Stimulated activated CD4-positive, alpha-beta T cell treated with anti-CD3 and anti-CD28 coated beads, Interleukin-4, amount 100 ng/mL, for 1 hour (primary cell): ENCODE data around the gene SSR4.

Source experiments
- DNase-seq: peaks from one replicate; pipeline ENCODE4 v3.0.0-alpha.2; 2020

SSR4 gene

DNA sequence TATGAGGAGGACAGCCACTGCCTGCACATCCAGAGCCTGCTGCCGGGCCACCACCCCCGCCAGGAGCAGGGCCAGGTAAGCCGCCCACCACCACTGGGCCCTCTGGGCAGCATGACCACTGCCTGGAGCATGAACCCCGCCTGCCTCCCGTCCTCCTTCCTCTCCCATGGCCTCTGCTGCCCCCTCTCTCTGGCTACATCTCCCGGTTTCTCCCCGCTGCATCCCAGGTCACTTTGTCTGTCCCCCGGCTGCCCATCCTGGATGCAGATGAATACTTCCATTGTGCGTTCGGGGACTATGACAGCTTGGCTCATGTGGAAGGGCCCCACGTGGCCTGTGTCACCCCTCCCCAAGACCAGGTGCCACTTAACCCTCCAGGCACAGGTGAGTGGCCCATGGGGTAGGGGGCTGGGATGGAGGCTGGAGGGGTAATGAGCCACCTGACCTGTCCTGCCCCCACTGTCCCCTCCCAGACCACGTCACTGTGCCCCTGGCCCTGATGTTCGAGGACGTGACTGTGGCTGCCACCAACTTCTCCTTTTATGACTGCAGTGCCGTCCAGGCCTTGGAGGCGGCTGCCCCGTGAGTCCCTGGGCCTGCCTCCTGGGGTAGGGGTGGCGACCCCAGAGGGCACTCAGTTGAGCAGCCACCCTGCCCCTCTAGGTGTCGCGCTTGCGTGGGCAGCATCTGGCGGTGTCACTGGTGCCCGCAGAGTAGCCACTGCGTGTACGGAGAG is 24.4 kb upstream of the SSR4 start:
- DNase-seq = no peak

DNA sequence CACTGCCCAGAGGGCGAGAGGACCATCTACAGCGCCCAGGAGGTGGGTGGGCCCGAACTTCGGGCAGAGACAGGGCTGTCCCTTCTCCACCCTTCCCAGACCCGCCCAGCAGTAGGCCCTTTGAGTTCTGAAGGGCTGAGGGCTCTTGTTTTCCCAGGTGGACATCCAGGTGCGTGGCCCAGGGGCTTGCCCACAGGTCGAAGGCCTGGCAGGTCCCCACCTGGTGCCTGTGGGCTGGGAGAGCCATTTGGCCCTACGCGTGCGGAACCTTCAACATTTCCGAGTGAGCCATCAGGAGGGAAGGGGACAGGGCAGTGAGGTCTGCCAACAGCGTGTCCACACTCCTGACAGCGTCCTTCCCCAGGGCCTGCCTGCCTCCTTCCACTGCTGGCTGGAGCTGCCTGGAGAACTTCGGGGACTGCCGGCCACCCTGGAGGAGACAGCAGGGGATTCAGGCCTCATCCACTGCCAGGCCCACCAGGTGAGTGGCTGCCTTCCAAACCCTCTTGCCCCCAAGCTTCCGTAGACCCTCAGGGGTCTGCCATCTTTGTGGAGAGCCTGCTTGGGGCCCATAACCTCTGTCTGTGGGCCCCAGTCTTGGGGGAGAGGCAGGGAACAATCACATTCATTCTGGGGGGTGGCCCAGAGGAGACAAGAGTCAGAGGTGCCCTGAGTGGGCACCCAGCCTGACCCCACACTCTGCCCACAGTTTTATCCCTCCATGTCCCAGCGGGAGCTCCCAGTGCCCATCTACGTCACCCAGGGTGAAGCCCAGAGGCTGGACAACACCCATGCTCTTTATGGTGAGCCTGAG is 23.7 kb upstream of the SSR4 start:
- DNase-seq = no peak

DNA sequence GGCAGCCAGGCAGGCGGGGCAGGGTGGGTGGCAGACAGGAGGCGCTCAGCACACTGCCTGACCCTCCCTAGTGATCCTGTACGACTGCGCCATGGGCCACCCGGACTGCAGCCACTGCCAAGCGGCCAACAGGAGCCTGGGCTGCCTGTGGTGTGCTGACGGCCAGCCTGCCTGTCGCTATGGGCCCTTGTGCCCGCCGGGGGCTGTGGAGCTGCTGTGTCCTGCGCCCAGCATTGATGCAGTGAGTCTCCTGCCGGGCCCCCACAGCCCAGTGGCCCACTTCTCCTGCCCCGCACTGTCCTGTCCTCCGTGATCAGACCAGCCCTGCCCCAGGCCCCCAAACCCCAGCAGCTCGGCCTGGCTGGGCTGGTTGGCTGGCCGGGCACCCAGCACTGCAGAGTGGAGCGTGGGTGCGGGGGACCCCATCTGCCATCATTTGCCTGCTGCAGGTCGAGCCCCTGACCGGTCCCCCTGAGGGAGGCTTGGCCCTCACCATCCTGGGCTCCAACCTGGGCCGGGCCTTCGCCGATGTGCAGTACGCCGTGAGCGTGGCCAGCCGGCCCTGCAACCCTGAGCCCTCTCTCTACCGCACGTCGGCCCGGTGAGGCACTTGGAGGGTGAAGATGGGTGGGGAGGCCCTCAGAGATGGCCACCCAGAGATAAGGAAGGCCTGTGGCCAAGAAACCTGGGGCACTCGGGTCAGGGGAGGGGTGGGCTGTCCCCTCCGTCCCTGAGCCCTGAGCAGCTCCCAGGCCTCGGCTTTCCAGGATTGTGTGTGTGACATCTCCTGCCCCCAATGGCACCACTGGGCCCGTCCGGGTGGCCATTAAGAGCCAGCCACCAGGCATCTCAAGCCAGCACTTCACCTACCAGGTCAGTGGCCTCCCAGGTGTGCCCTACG is 22.8 kb upstream of the SSR4 start:
- no peak for DNase-seq

DNA sequence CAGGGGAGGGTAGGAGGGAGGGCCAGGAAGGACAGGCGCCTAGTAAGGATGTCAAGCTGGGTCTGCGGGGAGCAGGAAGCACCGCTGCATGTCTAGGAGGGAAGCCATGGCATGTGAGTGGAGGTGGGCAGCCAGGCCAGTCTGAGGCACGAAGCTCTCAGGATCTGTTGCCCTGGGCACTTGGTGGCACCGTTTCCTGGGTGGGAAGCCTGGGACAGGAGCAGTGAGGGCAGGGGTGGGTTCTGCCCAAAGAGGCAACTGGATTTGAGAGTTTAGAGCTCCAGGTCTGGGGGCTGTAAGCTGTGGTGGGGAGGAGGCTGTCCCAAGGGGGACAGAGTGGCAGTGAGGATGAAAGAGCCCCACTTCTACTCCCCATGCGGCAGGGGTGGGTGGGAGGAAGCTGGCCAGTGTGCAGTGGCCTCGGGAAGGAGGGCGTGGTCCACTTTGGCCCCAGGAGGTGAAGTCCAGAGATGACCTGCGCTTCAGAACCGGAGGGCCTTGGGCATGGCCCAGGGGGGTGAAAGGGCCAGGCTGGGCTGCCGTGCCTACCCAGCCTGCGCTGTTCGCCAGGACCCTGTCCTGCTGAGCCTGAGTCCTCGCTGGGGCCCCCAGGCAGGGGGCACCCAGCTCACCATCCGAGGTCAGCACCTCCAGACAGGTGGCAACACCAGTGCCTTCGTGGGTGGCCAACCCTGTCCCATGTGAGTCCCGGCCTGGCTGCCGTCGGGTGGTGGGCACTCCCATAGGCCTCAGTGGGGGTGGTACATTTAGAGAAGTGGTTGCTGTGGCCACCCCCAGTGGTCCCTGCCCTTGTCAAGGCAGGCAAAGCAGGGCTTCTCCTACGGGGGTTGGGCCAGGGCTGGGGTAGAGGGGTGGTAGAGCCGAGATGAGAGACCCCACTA is 21.9 kb upstream of the SSR4 start:
- DNase-seq = no peak

DNA sequence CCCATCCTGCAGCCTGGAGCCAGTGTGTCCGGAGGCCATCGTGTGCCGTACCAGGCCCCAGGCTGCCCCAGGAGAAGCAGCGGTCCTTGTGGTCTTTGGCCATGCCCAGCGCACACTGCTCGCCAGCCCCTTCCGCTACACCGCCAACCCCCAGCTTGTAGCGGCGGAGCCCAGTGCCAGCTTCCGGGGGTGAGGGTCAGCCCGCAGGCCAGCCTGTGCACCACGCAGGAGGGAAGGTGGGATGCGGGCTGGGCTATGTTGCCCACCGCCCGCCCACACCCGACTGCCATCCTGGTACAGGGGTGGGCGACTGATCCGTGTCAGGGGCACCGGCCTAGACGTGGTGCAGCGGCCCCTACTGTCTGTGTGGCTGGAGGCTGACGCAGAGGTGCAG is 21.3 kb upstream of the SSR4 start:
- DNase-seq = no peak

DNA sequence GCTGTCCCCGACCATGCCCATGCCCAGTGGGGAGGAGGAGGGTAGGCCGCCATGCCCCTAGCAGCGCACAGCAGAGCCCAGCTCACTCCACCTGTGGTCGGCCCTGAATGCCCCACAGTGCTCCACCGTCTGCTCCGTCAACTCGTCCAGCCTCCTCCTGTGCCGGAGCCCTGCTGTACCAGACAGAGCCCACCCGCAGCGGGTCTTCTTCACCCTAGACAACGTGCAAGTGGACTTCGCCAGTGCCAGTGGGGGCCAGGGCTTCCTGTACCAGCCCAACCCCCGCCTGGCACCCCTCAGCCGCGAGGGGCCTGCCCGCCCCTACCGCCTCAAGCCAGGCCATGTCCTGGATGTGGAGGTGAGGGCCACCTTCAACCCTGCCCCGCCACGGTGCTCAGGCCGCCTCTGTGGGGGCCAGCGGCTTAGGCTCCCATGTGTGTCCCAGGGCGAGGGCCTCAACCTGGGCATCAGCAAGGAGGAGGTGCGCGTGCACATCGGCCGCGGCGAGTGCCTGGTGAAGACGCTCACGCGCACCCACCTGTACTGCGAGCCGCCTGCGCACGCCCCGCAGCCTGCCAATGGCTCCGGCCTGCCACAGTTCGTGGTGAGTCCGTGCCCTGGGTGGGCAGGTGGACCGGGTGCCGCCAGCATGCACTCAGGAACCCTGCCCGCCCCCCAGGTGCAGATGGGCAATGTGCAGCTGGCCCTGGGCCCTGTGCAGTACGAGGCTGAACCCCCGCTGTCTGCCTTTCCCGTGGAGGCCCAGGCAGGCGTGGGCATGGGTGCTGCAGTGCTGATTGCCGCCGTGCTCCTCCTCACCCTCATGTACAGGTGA is 20.5 kb upstream of the SSR4 start:
- DNase-seq = no peak

DNA sequence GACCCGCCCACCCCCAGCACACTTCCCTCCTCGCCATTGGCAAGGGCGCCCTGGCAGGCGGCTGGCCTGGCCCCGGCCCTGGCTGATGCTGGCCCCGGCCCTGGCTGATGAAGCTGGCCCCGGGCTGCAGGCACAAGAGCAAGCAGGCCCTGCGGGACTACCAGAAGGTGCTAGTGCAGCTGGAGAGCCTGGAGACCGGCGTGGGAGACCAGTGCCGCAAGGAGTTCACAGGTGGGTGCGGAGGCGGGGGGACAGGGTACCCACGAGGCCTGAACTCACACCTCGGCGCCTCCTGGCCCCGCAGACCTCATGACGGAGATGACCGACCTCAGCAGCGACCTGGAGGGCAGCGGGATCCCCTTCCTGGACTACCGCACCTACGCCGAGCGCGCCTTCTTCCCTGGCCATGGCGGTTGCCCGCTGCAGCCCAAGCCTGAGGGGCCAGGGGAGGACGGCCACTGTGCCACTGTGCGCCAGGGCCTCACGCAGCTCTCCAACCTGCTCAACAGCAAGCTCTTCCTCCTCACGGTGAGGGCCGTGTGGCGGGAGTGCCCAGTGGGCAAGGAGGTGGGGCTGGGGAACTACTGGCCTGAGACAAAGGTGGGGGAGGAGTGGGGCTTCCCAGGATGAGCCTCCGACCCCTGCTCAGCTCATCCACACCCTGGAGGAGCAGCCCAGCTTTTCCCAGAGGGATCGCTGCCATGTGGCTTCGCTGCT is 19.7 kb upstream of the SSR4 start:
- no peak for DNase-seq

DNA sequence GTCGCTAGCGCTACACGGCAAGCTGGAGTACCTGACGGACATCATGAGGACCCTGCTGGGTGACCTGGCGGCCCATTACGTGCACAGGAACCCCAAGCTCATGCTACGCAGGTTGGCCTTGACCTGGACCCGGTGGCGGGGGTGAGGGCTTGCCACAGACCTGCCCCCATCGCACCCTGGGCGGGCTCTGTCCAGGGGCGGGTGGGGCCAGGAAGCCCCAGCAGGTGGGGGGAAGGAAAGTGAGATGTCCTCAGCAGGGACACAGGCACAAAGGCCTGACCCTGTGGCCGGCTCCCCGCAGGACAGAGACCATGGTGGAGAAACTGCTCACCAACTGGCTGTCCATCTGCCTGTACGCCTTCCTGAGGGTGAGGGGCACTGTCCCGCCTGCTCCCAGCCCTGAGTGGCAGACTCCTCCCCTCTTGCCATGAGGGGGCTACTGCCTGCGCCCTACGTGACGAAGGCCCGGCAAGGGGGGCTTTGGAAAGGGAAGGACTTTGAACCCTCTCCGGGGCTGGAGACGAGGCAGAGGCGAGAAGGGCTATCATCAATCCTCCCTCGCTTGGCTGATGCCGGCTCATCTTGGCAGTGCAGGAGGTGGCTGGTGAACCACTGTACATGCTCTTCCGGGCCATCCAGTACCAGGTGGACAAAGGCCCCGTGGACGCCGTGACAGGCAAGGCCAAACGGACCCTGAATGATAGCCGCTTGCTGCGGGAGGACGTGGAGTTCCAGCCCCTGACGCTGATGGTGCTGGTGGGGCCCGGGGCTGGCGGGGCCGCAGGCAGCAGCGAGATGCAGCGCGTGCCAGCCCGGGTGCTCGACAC is 19.0 kb upstream of the SSR4 start:
- no peak for DNase-seq

DNA sequence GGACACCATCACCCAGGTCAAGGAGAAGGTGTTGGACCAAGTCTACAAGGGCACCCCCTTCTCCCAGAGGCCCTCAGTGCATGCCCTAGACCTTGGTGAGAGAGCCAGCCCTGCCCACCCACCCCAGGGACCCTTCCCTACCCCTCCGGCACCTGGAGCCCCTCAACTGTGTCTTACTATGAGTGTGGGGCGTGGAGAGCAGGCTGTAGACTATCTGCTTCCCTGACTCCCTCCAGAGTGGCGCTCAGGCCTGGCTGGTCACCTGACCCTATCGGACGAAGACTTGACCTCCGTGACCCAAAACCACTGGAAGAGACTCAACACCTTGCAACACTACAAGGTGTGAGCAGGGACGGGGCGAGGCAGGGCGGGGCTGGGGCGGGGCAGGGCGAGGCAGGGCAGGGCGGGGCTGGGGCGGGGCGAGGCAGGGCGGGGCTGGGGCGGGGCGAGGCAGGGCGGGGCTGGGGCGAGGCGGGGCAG is 18.3 kb upstream of the SSR4 start:
- no peak for DNase-seq

DNA sequence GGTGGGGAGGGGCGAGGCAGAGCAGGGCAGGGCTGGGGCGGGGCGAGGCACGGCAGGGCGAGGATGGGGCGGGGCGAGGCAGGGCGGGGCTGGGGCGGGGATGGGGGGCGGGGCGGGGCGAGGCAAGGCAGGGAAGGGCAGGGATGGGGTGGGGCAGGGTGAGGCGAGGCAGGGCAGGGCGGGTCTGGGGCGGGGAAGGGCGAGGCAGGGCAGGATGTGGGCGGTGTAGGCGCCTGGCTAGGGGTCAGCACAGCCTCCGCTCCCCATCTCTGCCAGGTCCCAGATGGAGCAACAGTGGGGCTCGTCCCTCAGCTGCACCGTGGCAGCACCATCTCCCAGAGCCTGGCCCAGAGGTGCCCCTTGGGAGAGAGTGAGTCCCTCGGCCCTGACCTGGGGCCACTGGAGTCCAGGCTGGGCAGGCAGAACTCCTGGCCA is 17.8 kb upstream of the SSR4 start:
- no peak for DNase-seq

DNA sequence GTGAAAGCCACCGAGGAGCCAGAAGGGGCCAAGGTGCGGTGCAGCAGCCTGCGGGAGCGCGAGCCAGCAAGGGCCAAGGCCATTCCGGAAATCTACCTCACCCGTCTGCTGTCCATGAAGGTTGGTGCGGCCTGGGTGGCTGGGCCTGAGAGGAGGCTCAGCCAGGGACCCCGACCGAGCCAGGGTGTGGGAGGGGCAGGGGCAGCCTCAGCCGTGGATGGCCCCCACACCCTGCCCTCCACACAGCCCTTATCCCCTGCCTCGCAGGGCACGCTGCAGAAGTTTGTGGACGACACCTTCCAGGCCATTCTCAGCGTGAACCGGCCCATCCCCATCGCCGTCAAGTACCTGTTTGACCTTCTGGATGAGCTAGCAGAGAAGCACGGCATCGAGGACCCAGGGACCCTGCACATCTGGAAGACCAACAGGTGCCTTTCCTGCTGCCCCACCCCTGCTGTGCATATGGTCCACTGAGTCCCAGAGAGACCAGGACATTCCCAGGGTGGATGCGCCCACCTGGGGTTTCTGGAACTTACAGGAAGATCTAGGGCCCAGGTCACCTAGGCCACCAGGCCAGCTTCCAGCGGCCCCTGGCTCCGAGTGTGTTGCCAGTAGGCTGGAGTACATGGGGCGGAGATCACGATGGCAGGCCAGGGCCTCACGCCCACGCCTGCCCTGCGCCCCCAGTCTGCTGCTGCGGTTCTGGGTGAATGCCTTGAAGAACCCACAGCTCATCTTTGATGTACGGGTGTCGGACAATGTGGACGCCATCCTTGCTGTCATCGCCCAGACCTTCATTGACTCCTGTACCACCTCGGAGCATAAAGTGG is 17.0 kb upstream of the SSR4 start:
- no peak for DNase-seq

DNA sequence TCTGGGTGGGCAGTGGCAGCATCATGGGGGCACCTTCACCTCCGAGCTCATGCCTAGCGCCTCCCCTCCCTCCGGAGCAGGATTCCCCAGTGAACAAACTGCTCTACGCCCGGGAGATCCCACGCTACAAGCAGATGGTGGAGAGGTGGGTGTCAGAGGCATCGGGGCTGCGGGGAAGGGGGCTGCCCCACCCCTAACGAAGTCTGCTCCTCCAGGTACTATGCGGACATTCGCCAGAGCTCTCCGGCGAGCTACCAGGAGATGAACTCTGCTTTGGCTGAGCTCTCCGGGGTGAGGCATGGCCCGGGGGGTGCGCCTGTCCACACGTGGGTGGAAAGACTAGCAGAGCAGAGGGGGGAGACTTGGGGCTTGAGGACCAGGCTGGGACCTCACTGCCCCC is 16.3 kb upstream of the SSR4 start:
- DNase-seq = no peak

DNA sequence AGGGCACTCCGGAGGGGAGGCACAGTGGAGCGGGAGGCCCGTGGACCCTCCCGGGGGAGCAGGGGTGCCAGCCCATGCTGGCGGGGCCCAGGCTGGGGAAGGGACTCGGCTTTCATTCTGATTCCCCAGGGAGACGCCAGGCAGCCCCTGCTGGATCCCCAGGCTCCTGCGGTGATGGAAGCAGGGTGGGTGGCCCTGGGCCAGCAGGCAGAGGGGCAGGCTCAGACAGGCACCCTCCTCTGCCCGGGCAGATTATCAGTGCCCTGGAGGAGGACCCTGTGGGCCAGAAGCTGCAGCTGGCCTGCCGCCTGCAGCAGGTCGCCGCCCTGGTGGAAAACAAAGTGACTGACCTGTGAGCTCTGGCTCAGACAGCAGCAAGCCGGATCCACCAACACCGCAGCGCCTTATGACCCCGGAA is 15.8 kb upstream of the SSR4 start:
- no peak for DNase-seq

DNA sequence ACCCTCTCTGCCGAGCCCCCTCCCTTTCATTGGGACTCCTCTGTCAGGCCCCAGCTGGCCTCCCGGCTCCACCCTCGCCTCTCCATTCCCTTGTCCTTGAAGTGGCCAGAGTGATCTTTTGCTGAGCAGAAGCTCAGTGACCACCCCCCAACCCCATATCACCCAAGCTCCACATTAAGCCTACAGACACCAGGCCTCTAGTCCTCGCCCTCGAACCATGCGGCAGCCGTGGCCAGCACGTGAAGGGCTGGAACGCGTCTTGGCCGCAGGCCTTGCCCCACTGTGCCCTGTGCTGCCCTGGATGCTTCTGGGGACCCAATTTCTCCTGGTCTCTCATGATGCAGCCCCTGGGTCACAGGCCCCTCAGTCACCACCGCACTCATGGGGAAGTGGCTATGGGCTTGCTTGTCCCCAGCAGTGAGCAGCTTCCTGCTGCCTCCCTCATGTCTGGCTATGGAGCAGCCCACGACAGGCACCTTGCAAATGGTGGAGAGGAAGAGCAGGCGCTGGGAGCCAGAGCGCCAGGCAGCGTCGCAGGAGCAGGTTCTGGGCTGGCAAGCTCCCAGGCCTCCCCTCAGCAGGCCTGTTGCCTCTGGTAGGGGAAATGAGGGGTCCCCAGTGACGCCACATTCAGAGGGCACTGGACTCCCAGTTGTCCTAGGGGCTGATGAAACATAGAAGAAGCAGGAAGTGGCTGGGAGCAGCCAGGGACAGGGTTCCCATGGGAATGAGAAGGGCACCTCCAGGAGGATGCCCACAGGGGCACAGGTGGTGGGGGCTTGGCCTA is 14.4 kb upstream of the SSR4 start:
- no peak for DNase-seq

DNA sequence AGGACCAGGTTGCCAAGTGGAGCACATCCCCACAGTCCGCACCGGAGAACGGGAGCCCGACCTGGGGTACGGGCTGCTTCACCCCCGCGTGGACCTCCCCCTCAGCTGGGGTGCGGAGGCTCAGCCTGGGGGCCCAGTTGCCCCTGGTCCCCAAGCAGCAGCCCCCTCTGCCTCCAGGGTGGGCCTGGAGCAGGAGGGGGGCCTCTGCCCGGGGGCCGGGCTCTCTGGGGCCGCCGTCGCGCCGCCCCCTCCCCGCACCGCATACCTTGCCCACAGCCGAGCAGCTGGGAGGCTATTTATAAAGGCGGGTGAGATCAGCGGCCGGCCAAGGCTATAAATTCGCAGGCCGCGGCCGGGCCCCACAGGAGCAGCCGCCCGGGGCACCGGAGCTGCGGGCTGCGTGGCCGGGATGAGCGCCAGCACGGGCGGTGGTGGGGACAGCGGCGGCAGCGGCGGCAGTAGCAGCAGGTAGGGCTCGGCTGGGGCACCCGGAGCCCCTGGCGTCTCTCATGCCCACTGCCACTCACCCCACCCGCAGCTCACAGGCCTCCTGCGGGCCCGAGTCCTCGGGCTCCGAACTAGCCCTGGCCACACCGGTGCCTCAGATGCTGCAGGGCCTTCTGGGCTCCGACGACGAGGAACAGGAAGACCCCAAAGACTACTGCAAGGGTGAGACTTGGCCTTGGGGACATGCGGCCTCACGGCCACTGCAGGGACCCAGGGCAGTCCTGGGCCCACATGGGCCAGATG is 13.6 kb upstream of the SSR4 start, which contains the start of gene SRPK3:
SRPK3 (plus strand) TSS at position 364 of the 750 bp plus-strand sequence; CDS start at position 410, 46 bp downstream.
- no peak for DNase-seq

DNA sequence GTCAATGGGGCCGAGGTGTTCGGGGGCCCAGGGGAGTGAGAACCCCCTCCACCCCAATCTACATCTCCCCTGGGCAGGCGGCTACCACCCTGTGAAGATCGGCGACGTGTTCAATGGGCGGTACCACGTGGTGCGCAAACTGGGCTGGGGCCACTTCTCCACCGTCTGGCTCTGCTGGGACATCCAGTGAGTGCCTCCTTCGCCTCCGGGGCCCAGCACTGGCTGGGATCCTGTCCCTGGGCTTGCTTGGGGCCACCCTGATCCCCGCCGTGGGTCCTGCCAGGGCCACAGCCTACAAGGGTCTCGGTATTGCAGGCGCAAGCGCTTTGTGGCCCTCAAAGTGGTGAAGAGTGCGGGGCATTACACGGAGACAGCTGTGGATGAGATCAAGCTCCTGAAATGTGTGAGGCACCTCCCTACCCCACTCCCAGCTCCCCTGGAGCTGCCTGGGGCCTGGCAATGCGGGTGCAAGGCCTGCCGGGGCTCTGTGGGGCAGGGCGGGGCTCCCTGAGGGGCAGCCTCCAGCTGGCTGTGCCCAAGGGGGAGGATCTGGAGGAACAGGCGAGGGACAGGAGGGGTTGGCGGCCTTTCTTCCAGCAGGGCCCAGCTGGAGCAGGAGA is 12.9 kb upstream of the SSR4 start:
- DNase-seq = no peak
